Fibroblast of lung (primary cell): ENCODE results near the gene ACADM. TPM values are rescaled to one million over a fixed set of nuclear protein-coding genes. Genes with fewer than 3 reads are reported as not detected.

Experiments
- DNase-seq, 2 donors: peaks; one replicate each; pipeline versions ENCODE4 v3.0.0 to v3.0.0-alpha.2; 2010; ENCODE audit warnings: low read depth in 2 of 2
- H2AFZ ChIP-seq: 2 replicates; pipeline ENCODE4 v1.5.1; 2012; ENCODE audit warnings: low read length, control low read depth, inconsistent platforms
- H3K27ac ChIP-seq: 2 replicates; pipeline ENCODE4 v1.5.1; 2011; ENCODE audit warnings: low read length, control low read depth; ENCODE audit not compliant: insufficient read depth
- H3K27me3 ChIP-seq: 2 replicates; pipeline ENCODE4 v1.5.1; 2011; ENCODE audit warnings: mild to moderate bottlenecking, low read length; ENCODE audit not compliant: control insufficient read depth, insufficient read depth
- H3K36me3 ChIP-seq: 2 replicates; pipeline ENCODE4 v1.5.1; 2011; ENCODE audit warnings: low read length; ENCODE audit not compliant: control insufficient read depth, insufficient read depth
- H3K4me1 ChIP-seq: 2 replicates; pipeline ENCODE4 v1.5.1; 2011; ENCODE audit warnings: low read length; ENCODE audit not compliant: control insufficient read depth, insufficient read depth; ENCODE audit errors: extremely low read depth
- H3K4me2 ChIP-seq: 2 replicates; pipeline ENCODE4 v1.5.1; 2011; ENCODE audit warnings: low read length, control low read depth; ENCODE audit not compliant: insufficient read depth; ENCODE audit errors: extremely low read depth
- H3K4me3 ChIP-seq, 4 experiments: fragments of 200-600 bp in 1 of 4; sonication (generic) in 1 of 4; replicated peaks in 1 of 4; 2 replicates each; pipeline ENCODE4 v1.5.1; 2011 to 2016; ENCODE audit warnings: low read length in 4 of 4, low read depth in 3 of 4, mild to moderate bottlenecking in 3 of 4, control low read depth in 2 of 4, inconsistent platforms in 1 of 4, mixed read lengths in 1 of 4; ENCODE audit not compliant: insufficient read depth in 1 of 4; ENCODE audit errors: control extremely low read depth in 1 of 4
- H3K79me2 ChIP-seq: 2 replicates; pipeline ENCODE4 v1.5.1; 2012; ENCODE audit warnings: mild to moderate bottlenecking, low read length, inconsistent platforms; ENCODE audit not compliant: control insufficient read depth, insufficient read depth
- H3K9ac ChIP-seq: 2 replicates; pipeline ENCODE4 v1.5.1; 2011; ENCODE audit warnings: mild to moderate bottlenecking, low read length, control low read depth; ENCODE audit not compliant: insufficient read depth
- H3K9me3 ChIP-seq: 2 replicates; pipeline ENCODE4 v1.5.1; 2012; ENCODE audit warnings: low read depth, low read length; ENCODE audit not compliant: control insufficient read depth, insufficient read depth
- H4K20me1 ChIP-seq: 2 replicates; pipeline ENCODE4 v1.5.1; 2011; ENCODE audit warnings: low read length; ENCODE audit not compliant: control insufficient read depth, insufficient read depth; ENCODE audit errors: extremely low read depth
- EZH2 ChIP-seq: IDR thresholded peaks from 2 replicates; pipeline ENCODE4 v1.5.1; 2012; ENCODE audit warnings: low read length, control low read depth, mild to moderate bottlenecking; ENCODE audit errors: missing control alignments
- polyA plus RNA-seq, 2 donors: library from polyadenylated mRNA; depleted of rRNA in 1 of 2; stranded (reverse) in 1 of 2; unstranded in 1 of 2; fragments of >200 nt; gene quantifications; 2 replicates each; pipeline ENCODE4 v1.2.1, GENCODE V29; 2011 to 2012; ENCODE audit warnings: missing spikeins in 1 of 2
- total RNA-seq: library from RNA; depleted of rRNA; stranded (reverse); fragments of >200 nt; gene quantifications from 2 replicates; pipeline ENCODE4 v1.2.1, GENCODE V29; 2014
- TF ChIP-seq, protein P1 (sequence below), 2 donors: IDR thresholded peaks in 1 of 2; conservative IDR thresholded peaks in 1 of 2; 1 replicate in 1 of 2; 2 replicates in 1 of 2; pipeline ENCODE4 v1.5.1; 2011 to 2012; ENCODE audit warnings: low read length in 2 of 2, control low read depth in 1 of 2, inconsistent platforms in 1 of 2, low read depth in 1 of 2, mild to moderate bottlenecking in 1 of 2

ACADM gene
- total and polyA plus RNA-seq, 2 donors (not counting 1 experiment from before 2014, with no cell fraction given): 29.9 TPM

DNA sequence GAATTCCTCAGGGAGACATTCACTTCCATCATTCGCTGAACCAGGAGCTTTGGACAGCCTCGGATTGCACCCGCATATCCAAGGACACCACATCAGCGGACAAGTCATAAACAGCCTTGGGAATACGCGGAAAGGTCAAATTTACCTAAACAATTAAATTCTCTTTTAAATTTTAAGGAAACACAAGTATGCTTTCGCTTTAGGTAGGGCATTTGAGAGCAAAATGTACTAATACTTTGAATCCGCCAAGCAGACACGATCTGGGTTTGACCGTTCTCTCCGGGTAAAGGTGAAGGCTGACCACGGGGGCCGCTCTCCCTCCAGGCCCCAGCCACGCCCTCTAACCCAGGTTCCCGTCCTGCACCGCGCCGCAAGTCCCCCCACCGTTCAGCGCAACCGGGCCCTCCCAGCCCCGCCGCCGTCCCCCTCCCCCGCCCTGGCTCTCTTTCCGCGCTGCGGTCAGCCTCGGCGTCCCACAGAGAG lies 479 bp upstream of the ACADM start:
- H3K79me2 ChIP-seq: peaks cover 22% of the 10 kb centered on the region
- peak overlapping the region; percentile 76 for H3K9ac ChIP-seq
- H3K27me3 ChIP-seq: no peaks in the 10 kb centered on the region
- DNase-seq: peak; percentile 81 to 85
- peak overlapping the region; percentile 88 for H3K4me2 ChIP-seq
- TF ChIP-seq, protein P1, sequence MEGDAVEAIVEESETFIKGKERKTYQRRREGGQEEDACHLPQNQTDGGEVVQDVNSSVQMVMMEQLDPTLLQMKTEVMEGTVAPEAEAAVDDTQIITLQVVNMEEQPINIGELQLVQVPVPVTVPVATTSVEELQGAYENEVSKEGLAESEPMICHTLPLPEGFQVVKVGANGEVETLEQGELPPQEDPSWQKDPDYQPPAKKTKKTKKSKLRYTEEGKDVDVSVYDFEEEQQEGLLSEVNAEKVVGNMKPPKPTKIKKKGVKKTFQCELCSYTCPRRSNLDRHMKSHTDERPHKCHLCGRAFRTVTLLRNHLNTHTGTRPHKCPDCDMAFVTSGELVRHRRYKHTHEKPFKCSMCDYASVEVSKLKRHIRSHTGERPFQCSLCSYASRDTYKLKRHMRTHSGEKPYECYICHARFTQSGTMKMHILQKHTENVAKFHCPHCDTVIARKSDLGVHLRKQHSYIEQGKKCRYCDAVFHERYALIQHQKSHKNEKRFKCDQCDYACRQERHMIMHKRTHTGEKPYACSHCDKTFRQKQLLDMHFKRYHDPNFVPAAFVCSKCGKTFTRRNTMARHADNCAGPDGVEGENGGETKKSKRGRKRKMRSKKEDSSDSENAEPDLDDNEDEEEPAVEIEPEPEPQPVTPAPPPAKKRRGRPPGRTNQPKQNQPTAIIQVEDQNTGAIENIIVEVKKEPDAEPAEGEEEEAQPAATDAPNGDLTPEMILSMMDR (conservative IDR thresholded peaks at IDR 0.05 in 1 of 2, IDR thresholded peaks at IDR 0.05 in 1 of 2; ENCODE audit: low read depth in 1 of 2, low read length in 2 of 2): no peak
- TF ChIP-seq EZH2: no peak
- peaks cover 2% of the 10 kb centered on the region for H3K4me1 ChIP-seq
- peak overlapping the region; percentile 81 for H3K27ac ChIP-seq
- H3K9me3 ChIP-seq: no peaks in the 10 kb centered on the region
- H4K20me1 ChIP-seq: no peaks in the 10 kb centered on the region
- peak overlapping the region; percentile 94 for H2AFZ ChIP-seq
- no peaks in the 10 kb centered on the region for H3K36me3 ChIP-seq
- H3K4me3 ChIP-seq: peak overlapping the region; percentile 85 to 94 (median 90)

DNA sequence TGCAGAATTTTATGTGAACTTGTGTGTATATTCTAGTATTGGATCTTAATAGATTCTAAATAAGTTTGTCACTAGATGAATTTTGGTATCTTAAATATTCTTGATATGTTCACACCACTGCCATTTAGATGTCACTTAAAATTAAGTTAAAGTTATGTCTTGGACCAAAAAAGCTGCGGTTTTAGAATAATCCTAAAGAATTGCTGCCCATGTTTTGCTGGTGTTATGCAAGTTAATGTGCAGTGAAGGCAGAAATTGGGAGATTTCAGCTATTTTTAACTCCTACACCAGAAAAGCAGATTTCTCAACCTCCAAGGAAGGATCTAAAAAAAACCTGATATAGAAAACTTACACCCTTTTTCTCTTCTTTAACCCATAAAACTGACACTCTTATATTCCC lies 757 bp downstream of the ACADM start:
- Histone ChIP-seq H2AFZ (no peak overlapping the region), H3K4me3 (peak overlapping the region; percentile 85 to 94 (median 90)), H3K27ac (peak overlapping the region; percentile 81), H3K9me3 (no peaks in the 10 kb centered on the region), H3K4me2 (peak overlapping the region; percentile 82), H4K20me1 (no peaks in the 10 kb centered on the region), H3K9ac (no peak overlapping the region), H3K4me1 (peaks cover 2% of the 10 kb centered on the region), H3K36me3 (no peaks in the 10 kb centered on the region), H3K79me2 (peaks cover 22% of the 10 kb centered on the region), H3K27me3 (no peaks in the 10 kb centered on the region)
- TF ChIP-seq EZH2: no peak
- TF ChIP-seq, protein P1 (conservative IDR thresholded peaks at IDR 0.05 in 1 of 2, IDR thresholded peaks at IDR 0.05 in 1 of 2; ENCODE audit: low read depth in 1 of 2, low read length in 2 of 2): no peak
- peak; percentile 9 to 34 for DNase-seq

DNA sequence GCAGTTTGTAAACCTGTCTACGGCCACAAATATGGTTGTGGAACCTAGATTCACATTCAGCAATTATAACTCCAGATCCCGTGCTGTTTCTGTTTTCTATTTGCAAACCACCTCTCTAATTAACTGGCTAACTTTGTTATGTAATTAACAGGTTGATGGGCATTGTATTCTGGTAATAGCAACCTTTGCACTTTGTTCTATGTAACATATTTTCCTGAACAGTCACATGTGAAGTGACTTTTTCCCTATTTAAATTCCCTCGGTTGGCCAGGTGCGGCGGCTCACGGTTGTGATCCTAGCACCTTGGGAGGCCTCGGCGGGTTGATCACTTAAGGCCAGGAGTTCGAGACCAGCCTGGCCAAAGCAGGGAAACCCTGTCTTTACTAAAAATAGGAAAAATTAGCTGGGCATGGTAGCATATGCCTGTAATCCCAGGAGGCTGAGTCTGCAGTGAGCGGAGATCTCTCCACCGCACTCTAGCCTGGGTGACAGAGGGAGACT lies 1.4 kb downstream of the ACADM start:
- H3K9me3 ChIP-seq: no peaks in the 10 kb centered on the region
- peaks cover 22% of the 10 kb centered on the region for H3K79me2 ChIP-seq
- H2AFZ ChIP-seq: no peak overlapping the region
- no peak overlapping the region for H3K27ac ChIP-seq
- H4K20me1 ChIP-seq: no peaks in the 10 kb centered on the region
- H3K9ac ChIP-seq: no peak overlapping the region
- H3K4me1 ChIP-seq: peaks cover 2% of the 10 kb centered on the region
- peak overlapping the region; percentile 82 for H3K4me2 ChIP-seq
- peak overlapping the region; percentile 85 to 94 (median 90) for H3K4me3 ChIP-seq
- no peak for TF ChIP-seq EZH2
- TF ChIP-seq, protein P1 (conservative IDR thresholded peaks at IDR 0.05 in 1 of 2, IDR thresholded peaks at IDR 0.05 in 1 of 2; ENCODE audit: low read depth in 1 of 2, low read length in 2 of 2): no peak
- H3K36me3 ChIP-seq: no peaks in the 10 kb centered on the region
- H3K27me3 ChIP-seq: no peaks in the 10 kb centered on the region
- DNase-seq: peak in 1 of 2 donors; percentile 1
